Fibroblast of gingiva (primary cell): Measurements from ENCODE around the gene ATOH8.
A peak's percentile ranks its signal among the peaks of the same experiment; 100 is the strongest.

Experiments used
- DNase-seq: peaks from one replicate; pipeline ENCODE4 v3.0.0-alpha.2; 2011; ENCODE audit warnings: low read depth

ATOH8 gene

GRCh38 chr2:85786865-85787264, 33.1 kb downstream of the ATOH8 start:
- DNase-seq: no peak

- no peak for DNase-seq
Measured at GRCh38 chr2:85787282-85787980, 33.6 kb downstream of the ATOH8 start.

- DNase-seq: no peak
Measured at GRCh38 chr2:85787981-85788340, 34.2 kb downstream of the ATOH8 start.

GRCh38 chr2:85788603-85789002, 34.8 kb downstream of the ATOH8 start:
- no peak for DNase-seq

GRCh38 chr2:85789271-85789670, 35.5 kb downstream of the ATOH8 start:
- DNase-seq: no peak

- DNase-seq: no peak
Measured at GRCh38 chr2:85790032-85790431, 36.2 kb downstream of the ATOH8 start.

- DNase-seq: no peak
Measured at GRCh38 chr2:85790499-85791188, 36.9 kb downstream of the ATOH8 start.

GRCh38 chr2:85791704-85792565, 38.1 kb downstream of the ATOH8 start:
- DNase-seq: no peak

- peak; percentile 82 for DNase-seq
Measured at GRCh38 chr2:85792783-85793441, 39.1 kb downstream of the ATOH8 start.

- DNase-seq: no peak
Measured at GRCh38 chr2:85793584-85793983, 39.8 kb downstream of the ATOH8 start.

GRCh38 chr2:85794038-85794441, 40.2 kb downstream of the ATOH8 start:
- no peak for DNase-seq

GRCh38 chr2:85794491-85795121, 40.8 kb downstream of the ATOH8 start:
- DNase-seq: no peak

- no peak for DNase-seq
Measured at GRCh38 chr2:85795331-85796045, 41.7 kb downstream of the ATOH8 start.

GRCh38 chr2:85796046-85796340, 42.2 kb downstream of the ATOH8 start:
- no peak for DNase-seq

GRCh38 chr2:85796341-85797262, 42.8 kb downstream of the ATOH8 start:
- DNase-seq: peak; percentile 32

GRCh38 chr2:85797263-85797660, 43.5 kb downstream of the ATOH8 start:
- DNase-seq: no peak

GRCh38 chr2:85797921-85798320, 44.1 kb downstream of the ATOH8 start:
- peak; percentile 47 for DNase-seq

GRCh38 chr2:85799215-85799956, 45.6 kb downstream of the ATOH8 start:
- DNase-seq: no peak

- DNase-seq: no peak
Measured at GRCh38 chr2:85800586-85800985, 46.8 kb downstream of the ATOH8 start.

GRCh38 chr2:85801871-85802270, 48.1 kb downstream of the ATOH8 start:
- DNase-seq: no peak
